Measurements from ENCODE around the gene ITLN2.
"Not testable (repeated sequence)": the region's sequence is repeated elsewhere in the genome, so short reads cannot be mapped to it uniquely, and the experiment has no call there.

ITLN2 gene

GRCh38 chr1:160935527-160936258 is 18.9 kb downstream of the ITLN2 start:
- no peaks in the 10 kb centered on the region for H3K4me1 ChIP-seq (ENCODE audit: control insufficient read depth, insufficient read depth, low read length)
- no peaks in the 10 kb centered on the region for H3K27me3 ChIP-seq (ENCODE audit: control insufficient read depth in 1 of 2, insufficient read depth in 2 of 2, low read length in 2 of 2)
- H3K4me3 ChIP-seq (ENCODE audit: low read length in 2 of 2), result no peak overlapping the region
- H3K27ac ChIP-seq (ENCODE audit: low read length), result no peak overlapping the region
- H3K9ac ChIP-seq (ENCODE audit: low read length in 2 of 2), result no peak overlapping the region
- H3K9me3 ChIP-seq (ENCODE audit: control insufficient read depth in 2 of 2, low read length in 2 of 2), result no peaks in the 10 kb centered on the region
- no peaks in the 10 kb centered on the region for H3K36me3 ChIP-seq (ENCODE audit: control insufficient read depth in 2 of 2, insufficient read depth in 2 of 2, low read length in 2 of 2)

GRCh38 chr1:160933305-160933704 is 21.3 kb downstream of the ITLN2 start:
- H3K4me3 ChIP-seq (ENCODE audit: low read length in 2 of 2); H3K36me3 ChIP-seq (ENCODE audit: control insufficient read depth in 2 of 2, insufficient read depth in 2 of 2, low read length in 2 of 2); H3K27me3 ChIP-seq (ENCODE audit: control insufficient read depth in 1 of 2, insufficient read depth in 2 of 2, low read length in 2 of 2); H3K4me1 ChIP-seq (ENCODE audit: control insufficient read depth, insufficient read depth, low read length); H3K27ac ChIP-seq (ENCODE audit: low read length); H3K9me3 ChIP-seq (ENCODE audit: control insufficient read depth in 2 of 2, low read length in 2 of 2); H3K9ac ChIP-seq (ENCODE audit: low read length in 2 of 2): not testable (repeated sequence)

GRCh38 chr1:160925652-160926244 is 28.9 kb downstream of the ITLN2 start:
- no peak overlapping the region for H3K4me3 ChIP-seq (ENCODE audit: low read length in 2 of 2)
- no peaks in the 10 kb centered on the region for H3K4me1 ChIP-seq (ENCODE audit: control insufficient read depth, insufficient read depth, low read length)
- H3K27ac ChIP-seq (ENCODE audit: low read length), result no peak overlapping the region
- peaks cover 0 to 2% of the 10 kb centered on the region in 2 donors for H3K27me3 ChIP-seq (ENCODE audit: control insufficient read depth in 1 of 2, insufficient read depth in 2 of 2, low read length in 2 of 2)
- no peak overlapping the region for H3K9ac ChIP-seq (ENCODE audit: low read length in 2 of 2)
- no peaks in the 10 kb centered on the region for H3K36me3 ChIP-seq (ENCODE audit: control insufficient read depth in 2 of 2, insufficient read depth in 2 of 2, low read length in 2 of 2)
- peaks cover 0 to 5% of the 10 kb centered on the region in 2 donors for H3K9me3 ChIP-seq (ENCODE audit: control insufficient read depth in 2 of 2, low read length in 2 of 2)

GRCh38 chr1:160924791-160925651 is 29.6 kb downstream of the ITLN2 start:
- no peak overlapping the region for H3K27ac ChIP-seq (ENCODE audit: low read length)
- H3K9me3 ChIP-seq (ENCODE audit: control insufficient read depth in 2 of 2, low read length in 2 of 2), result peaks cover 0 to 5% of the 10 kb centered on the region in 2 donors
- H3K36me3 ChIP-seq (ENCODE audit: control insufficient read depth in 2 of 2, insufficient read depth in 2 of 2, low read length in 2 of 2), result no peaks in the 10 kb centered on the region
- H3K4me3 ChIP-seq (ENCODE audit: low read length in 2 of 2), result no peak overlapping the region
- H3K27me3 ChIP-seq (ENCODE audit: control insufficient read depth in 1 of 2, insufficient read depth in 2 of 2, low read length in 2 of 2), result peaks cover 0 to 2% of the 10 kb centered on the region in 2 donors
- no peak overlapping the region for H3K9ac ChIP-seq (ENCODE audit: low read length in 2 of 2)
- H3K4me1 ChIP-seq (ENCODE audit: control insufficient read depth, insufficient read depth, low read length), result no peaks in the 10 kb centered on the region

GRCh38 chr1:160916666-160917065 is 37.9 kb downstream of the ITLN2 start:
- no peaks in the 10 kb centered on the region for H3K27me3 ChIP-seq (ENCODE audit: control insufficient read depth in 1 of 2, insufficient read depth in 2 of 2, low read length in 2 of 2)
- no peaks in the 10 kb centered on the region for H3K4me1 ChIP-seq (ENCODE audit: control insufficient read depth, insufficient read depth, low read length)
- no peaks in the 10 kb centered on the region for H3K36me3 ChIP-seq (ENCODE audit: control insufficient read depth in 2 of 2, insufficient read depth in 2 of 2, low read length in 2 of 2)
- H3K9ac ChIP-seq (ENCODE audit: low read length in 2 of 2), result no peak overlapping the region
- H3K4me3 ChIP-seq (ENCODE audit: low read length in 2 of 2), result no peak overlapping the region
- H3K9me3 ChIP-seq (ENCODE audit: control insufficient read depth in 2 of 2, low read length in 2 of 2), result no peaks in the 10 kb centered on the region
- H3K27ac ChIP-seq (ENCODE audit: low read length), result no peak overlapping the region

DNA sequence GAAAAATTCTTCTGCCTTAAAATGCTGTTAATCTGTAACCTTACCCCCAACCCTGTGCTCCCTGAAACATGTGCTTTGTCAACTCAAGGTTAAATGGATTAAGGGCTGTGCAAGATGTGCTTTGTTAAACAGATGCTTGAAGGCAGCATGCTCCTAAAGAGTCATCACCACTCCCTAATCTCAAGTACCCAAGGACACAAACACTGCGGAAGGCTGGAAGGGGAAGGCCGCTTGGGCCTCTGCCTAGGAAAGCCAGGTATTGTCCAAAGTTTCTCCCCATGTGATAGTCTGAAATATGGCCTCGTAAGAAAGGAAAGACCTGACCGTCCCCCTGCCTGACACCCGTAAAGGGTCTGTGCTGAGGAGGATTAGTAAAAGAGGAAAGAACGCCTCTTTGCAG is 41.4 kb downstream of the ITLN2 start:
- H3K4me3 ChIP-seq (ENCODE audit: low read length in 2 of 2); H3K27ac ChIP-seq (ENCODE audit: low read length); H3K36me3 ChIP-seq (ENCODE audit: control insufficient read depth in 2 of 2, insufficient read depth in 2 of 2, low read length in 2 of 2); H3K27me3 ChIP-seq (ENCODE audit: control insufficient read depth in 1 of 2, insufficient read depth in 2 of 2, low read length in 2 of 2); H3K9ac ChIP-seq (ENCODE audit: low read length in 2 of 2); H3K9me3 ChIP-seq (ENCODE audit: control insufficient read depth in 2 of 2, low read length in 2 of 2); H3K4me1 ChIP-seq (ENCODE audit: control insufficient read depth, insufficient read depth, low read length): not testable (repeated sequence)

DNA sequence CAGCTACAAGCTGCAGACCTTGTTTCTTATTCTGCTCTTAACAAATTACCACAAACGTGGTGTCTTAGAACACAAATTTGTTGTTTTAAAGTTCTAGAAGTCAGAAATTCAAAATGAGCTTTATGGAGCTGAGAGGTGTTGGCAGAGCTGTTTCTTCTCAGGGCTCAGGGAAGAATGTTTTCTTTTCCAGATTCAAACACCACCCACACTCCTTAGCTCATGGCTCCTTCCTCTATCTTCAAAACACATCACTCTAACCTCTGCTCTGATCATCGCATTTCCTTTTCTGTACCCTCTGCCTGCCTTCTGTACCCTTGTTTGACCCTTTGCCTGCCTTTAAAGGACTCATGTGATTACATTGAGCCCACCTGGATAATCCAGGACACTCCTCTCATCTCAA is 42.7 kb downstream of the ITLN2 start:
- H3K9ac ChIP-seq (ENCODE audit: low read length in 2 of 2), result no peak overlapping the region
- H3K4me3 ChIP-seq (ENCODE audit: low read length in 2 of 2), result no peak overlapping the region
- H3K27me3 ChIP-seq (ENCODE audit: control insufficient read depth in 1 of 2, insufficient read depth in 2 of 2, low read length in 2 of 2), result no peaks in the 10 kb centered on the region
- H3K36me3 ChIP-seq (ENCODE audit: control insufficient read depth in 2 of 2, insufficient read depth in 2 of 2, low read length in 2 of 2), result no peaks in the 10 kb centered on the region
- no peak overlapping the region for H3K27ac ChIP-seq (ENCODE audit: low read length)
- no peaks in the 10 kb centered on the region for H3K4me1 ChIP-seq (ENCODE audit: control insufficient read depth, insufficient read depth, low read length)
- no peaks in the 10 kb centered on the region for H3K9me3 ChIP-seq (ENCODE audit: control insufficient read depth in 2 of 2, low read length in 2 of 2)

DNA sequence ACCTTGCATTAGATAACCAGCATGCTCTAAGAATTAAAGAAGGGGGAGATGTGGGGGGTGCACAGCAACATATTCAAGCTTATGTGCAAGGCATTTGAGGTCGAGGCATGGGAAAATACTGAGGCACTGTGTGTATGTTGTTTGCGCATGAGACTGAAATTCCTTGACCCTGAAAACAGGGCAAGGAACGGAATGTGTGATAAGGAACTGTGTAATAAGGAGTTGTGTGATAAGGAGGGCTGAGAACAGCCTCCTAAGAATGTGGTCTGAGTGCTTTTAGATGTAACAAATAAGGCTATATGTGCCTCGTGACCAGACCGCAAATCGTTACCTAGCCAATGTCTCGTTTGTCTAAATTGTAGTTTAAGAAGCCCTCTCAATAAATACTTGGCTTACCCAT is 43.2 kb downstream of the ITLN2 start:
- Histone ChIP-seq H3K36me3 (ENCODE audit: control insufficient read depth in 2 of 2, insufficient read depth in 2 of 2, low read length in 2 of 2) (no peaks in the 10 kb centered on the region), H3K4me3 (ENCODE audit: low read length in 2 of 2) (no peak overlapping the region), H3K9me3 (ENCODE audit: control insufficient read depth in 2 of 2, low read length in 2 of 2) (no peaks in the 10 kb centered on the region), H3K4me1 (ENCODE audit: control insufficient read depth, insufficient read depth, low read length) (no peaks in the 10 kb centered on the region), H3K27me3 (ENCODE audit: control insufficient read depth in 1 of 2, insufficient read depth in 2 of 2, low read length in 2 of 2) (no peaks in the 10 kb centered on the region), H3K9ac (ENCODE audit: low read length in 2 of 2) (no peak overlapping the region), H3K27ac (ENCODE audit: low read length) (no peak overlapping the region)

GRCh38 chr1:160910170-160910750 is 44.3 kb downstream of the ITLN2 start:
- Histone ChIP-seq H3K4me1 (ENCODE audit: control insufficient read depth, insufficient read depth, low read length) (no peaks in the 10 kb centered on the region), H3K9ac (ENCODE audit: low read length in 2 of 2) (no peak overlapping the region), H3K27ac (ENCODE audit: low read length) (no peak overlapping the region), H3K9me3 (ENCODE audit: control insufficient read depth in 2 of 2, low read length in 2 of 2) (no peaks in the 10 kb centered on the region), H3K27me3 (ENCODE audit: control insufficient read depth in 1 of 2, insufficient read depth in 2 of 2, low read length in 2 of 2) (no peaks in the 10 kb centered on the region), H3K4me3 (ENCODE audit: low read length in 2 of 2) (no peak overlapping the region), H3K36me3 (ENCODE audit: control insufficient read depth in 2 of 2, insufficient read depth in 2 of 2, low read length in 2 of 2) (no peaks in the 10 kb centered on the region)

DNA sequence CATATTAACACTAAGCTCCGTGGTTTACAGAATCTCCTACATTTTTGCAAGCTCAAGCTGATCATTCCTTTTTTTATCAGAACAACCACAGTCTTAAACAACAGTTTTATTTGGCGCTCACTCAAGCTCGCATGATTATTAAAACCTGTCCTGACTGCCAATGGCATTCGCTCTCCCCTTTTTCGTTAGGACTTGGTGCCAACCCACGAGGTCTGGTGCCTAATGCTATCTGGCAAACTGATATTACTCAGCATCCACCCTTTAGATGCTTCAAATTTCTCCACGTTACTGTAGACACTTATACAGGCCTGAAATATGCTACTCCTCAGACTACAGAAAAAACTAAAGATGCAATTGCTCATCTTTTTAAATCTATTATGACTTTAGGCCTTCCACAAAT is 46.6 kb downstream of the ITLN2 start:
- Histone ChIP-seq H3K4me3 (ENCODE audit: low read length in 2 of 2) (no peak overlapping the region), H3K9me3 (ENCODE audit: control insufficient read depth in 2 of 2, low read length in 2 of 2) (no peaks in the 10 kb centered on the region), H3K27me3 (ENCODE audit: control insufficient read depth in 1 of 2, insufficient read depth in 2 of 2, low read length in 2 of 2) (no peaks in the 10 kb centered on the region), H3K27ac (ENCODE audit: low read length) (no peak overlapping the region), H3K9ac (ENCODE audit: low read length in 2 of 2) (no peak overlapping the region), H3K36me3 (ENCODE audit: control insufficient read depth in 2 of 2, insufficient read depth in 2 of 2, low read length in 2 of 2) (no peaks in the 10 kb centered on the region), H3K4me1 (ENCODE audit: control insufficient read depth, insufficient read depth, low read length) (no peaks in the 10 kb centered on the region)
